ENCODE measurements around the gene TMEM158.

DNA sequence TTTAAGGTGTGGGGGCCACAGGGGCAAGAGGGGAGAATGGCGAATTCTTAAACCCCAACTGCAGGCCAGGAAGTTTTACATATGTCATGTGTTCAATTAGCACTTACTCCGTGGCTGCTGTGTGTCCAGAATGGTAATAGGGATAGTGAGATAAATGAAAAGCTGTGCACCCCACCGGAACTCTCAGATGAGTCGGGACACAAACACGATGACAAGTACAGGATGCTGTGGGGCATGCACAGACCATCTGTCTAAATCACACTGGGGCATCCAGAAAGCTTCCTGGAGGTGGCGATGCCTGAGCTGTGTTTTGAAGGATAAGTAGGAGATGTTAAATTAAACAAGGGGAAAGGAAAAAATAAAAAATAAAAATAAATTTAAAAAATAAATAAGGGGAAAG, 18.3 kb upstream of the TMEM158 start:
- TF ChIP-seq, protein P1, sequence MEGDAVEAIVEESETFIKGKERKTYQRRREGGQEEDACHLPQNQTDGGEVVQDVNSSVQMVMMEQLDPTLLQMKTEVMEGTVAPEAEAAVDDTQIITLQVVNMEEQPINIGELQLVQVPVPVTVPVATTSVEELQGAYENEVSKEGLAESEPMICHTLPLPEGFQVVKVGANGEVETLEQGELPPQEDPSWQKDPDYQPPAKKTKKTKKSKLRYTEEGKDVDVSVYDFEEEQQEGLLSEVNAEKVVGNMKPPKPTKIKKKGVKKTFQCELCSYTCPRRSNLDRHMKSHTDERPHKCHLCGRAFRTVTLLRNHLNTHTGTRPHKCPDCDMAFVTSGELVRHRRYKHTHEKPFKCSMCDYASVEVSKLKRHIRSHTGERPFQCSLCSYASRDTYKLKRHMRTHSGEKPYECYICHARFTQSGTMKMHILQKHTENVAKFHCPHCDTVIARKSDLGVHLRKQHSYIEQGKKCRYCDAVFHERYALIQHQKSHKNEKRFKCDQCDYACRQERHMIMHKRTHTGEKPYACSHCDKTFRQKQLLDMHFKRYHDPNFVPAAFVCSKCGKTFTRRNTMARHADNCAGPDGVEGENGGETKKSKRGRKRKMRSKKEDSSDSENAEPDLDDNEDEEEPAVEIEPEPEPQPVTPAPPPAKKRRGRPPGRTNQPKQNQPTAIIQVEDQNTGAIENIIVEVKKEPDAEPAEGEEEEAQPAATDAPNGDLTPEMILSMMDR (IDR thresholded peaks at IDR 0.05; ENCODE audit: low read depth, low read length, missing input control), result no peak
- TF ChIP-seq JUND (IDR thresholded peaks at IDR 0.05) (no peak), SP1 (IDR thresholded peaks at IDR 0.05) (no peak)
